Fibroblast of mammary gland (primary cell): ENCODE measurements around the gene DNAJB2.
A peak's percentile ranks its signal among the peaks of the same experiment; 100 is the strongest.

ENCODE experiments used
- DNase-seq: peaks from one replicate; pipeline ENCODE4 v3.0.0-alpha.2; 2010; ENCODE audit warnings: low read depth
- H3K4me3 ChIP-seq: 2 replicates; pipeline ENCODE4 v1.5.1; 2011; ENCODE audit warnings: low read depth, mild to moderate bottlenecking, low read length, moderate library complexity; ENCODE audit not compliant: control insufficient read depth
- CTCF ChIP-seq: conservative IDR thresholded peaks from 2 replicates; pipeline ENCODE4 v1.5.1; 2011; ENCODE audit warnings: low read depth, low read length, inconsistent platforms; ENCODE audit not compliant: control insufficient read depth, insufficient read depth

DNAJB2 gene

GRCh38 chr2:219289537-219290361, 10.6 kb downstream of the DNAJB2 start:
- DNase-seq = peak; percentile 97
- no peak overlapping the region for H3K4me3 ChIP-seq
- TF ChIP-seq CTCF = no peak

- H3K4me3 ChIP-seq = no peak overlapping the region
- no peak for DNase-seq
- no peak for TF ChIP-seq CTCF
Measured at GRCh38 chr2:219290381-219291171, 11.4 kb downstream of the DNAJB2 start.

GRCh38 chr2:219291394-219291793, 12.2 kb downstream of the DNAJB2 start:
- no peak for TF ChIP-seq CTCF
- DNase-seq = no peak
- H3K4me3 ChIP-seq = no peak overlapping the region

- no peak overlapping the region for H3K4me3 ChIP-seq
- TF ChIP-seq CTCF = no peak
- DNase-seq = no peak
Measured at GRCh38 chr2:219291910-219292490, 12.8 kb downstream of the DNAJB2 start.

GRCh38 chr2:219292616-219293015, 13.4 kb downstream of the DNAJB2 start:
- H3K4me3 ChIP-seq = no peak overlapping the region
- no peak for TF ChIP-seq CTCF
- no peak for DNase-seq

- H3K4me3 ChIP-seq = no peak overlapping the region
- no peak for DNase-seq
- TF ChIP-seq CTCF = no peak
Measured at GRCh38 chr2:219293736-219294231, 14.6 kb downstream of the DNAJB2 start.
